GM12875 (cell line): ENCODE data around the gene PRM1.
"Not testable (repeated sequence)": the region's sequence is repeated elsewhere in the genome, so short reads cannot be mapped to it uniquely, and the experiment has no call there.

ENCODE experiments used
- H3K4me3 ChIP-seq: one replicate; pipeline ENCODE4 v1.5.1; 2011; ENCODE audit warnings: low read depth, low read length, control low read depth
- TF ChIP-seq, protein P1 (sequence below): IDR thresholded peaks from 2 replicates; pipeline ENCODE4 v1.5.1; 2011; ENCODE audit warnings: low read depth, mild to moderate bottlenecking, control low read depth, inconsistent platforms, low read length, moderate library complexity, borderline replicate concordance; ENCODE audit not compliant: insufficient read depth

Gene PRM1

DNA sequence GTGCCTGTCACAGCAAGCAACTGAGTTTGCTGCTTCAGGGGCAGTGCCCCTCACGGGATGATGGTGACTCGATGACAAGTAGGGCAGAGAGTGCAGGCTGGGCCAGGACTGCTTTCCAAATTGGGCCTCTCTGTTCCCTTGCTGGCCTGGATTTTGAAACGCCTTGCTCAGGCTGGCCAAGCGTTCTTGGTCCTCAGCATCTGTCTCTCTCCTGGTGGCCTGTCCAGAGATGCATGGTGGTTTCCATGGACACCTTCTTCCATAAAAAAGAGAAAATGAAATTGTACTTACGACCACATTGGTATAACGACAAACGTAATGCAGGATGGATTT is 19.4 kb upstream of the PRM1 start:
- no peak overlapping the region for H3K4me3 ChIP-seq
- TF ChIP-seq, protein P1, sequence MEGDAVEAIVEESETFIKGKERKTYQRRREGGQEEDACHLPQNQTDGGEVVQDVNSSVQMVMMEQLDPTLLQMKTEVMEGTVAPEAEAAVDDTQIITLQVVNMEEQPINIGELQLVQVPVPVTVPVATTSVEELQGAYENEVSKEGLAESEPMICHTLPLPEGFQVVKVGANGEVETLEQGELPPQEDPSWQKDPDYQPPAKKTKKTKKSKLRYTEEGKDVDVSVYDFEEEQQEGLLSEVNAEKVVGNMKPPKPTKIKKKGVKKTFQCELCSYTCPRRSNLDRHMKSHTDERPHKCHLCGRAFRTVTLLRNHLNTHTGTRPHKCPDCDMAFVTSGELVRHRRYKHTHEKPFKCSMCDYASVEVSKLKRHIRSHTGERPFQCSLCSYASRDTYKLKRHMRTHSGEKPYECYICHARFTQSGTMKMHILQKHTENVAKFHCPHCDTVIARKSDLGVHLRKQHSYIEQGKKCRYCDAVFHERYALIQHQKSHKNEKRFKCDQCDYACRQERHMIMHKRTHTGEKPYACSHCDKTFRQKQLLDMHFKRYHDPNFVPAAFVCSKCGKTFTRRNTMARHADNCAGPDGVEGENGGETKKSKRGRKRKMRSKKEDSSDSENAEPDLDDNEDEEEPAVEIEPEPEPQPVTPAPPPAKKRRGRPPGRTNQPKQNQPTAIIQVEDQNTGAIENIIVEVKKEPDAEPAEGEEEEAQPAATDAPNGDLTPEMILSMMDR: no peak

GRCh38 chr16:11299865-11300559 is 18.9 kb upstream of the PRM1 start:
- TF ChIP-seq, protein P1: no peak
- H3K4me3 ChIP-seq: no peak overlapping the region

DNA sequence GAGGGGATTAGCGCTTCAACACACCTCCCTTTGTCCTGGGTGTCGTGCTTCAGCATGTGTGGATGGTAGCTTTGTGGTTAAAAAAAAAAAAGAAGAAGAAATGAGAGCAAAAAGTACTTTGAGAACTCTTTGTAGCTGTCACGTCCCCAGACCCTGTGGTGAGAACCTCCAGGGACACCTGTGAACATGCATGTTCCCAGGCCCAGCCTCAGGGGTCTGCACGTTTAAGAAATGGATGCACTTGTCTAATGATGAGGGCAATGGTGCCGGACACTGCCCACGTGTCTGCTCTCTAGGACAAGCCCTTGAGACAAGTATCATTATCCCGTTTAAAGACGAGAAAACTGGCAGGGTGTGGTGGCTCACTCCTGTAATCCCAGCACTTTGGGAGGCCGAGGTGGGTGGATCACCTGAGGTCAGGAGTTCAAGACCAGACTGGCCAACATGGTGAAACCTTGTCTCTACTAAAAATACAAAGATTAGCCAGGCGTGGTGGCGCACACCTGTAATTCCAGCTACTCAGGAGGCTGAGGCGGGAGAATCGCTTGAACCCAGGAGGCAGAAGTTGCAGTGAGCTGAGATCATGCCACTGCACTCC is 17.9 kb upstream of the PRM1 start:
- H3K4me3 ChIP-seq: not testable (repeated sequence)

- TF ChIP-seq, protein P1: no peak
- H3K4me3 ChIP-seq: no peak overlapping the region
Measured at GRCh38 chr16:11298143-11298900, 17.2 kb upstream of the PRM1 start.

DNA sequence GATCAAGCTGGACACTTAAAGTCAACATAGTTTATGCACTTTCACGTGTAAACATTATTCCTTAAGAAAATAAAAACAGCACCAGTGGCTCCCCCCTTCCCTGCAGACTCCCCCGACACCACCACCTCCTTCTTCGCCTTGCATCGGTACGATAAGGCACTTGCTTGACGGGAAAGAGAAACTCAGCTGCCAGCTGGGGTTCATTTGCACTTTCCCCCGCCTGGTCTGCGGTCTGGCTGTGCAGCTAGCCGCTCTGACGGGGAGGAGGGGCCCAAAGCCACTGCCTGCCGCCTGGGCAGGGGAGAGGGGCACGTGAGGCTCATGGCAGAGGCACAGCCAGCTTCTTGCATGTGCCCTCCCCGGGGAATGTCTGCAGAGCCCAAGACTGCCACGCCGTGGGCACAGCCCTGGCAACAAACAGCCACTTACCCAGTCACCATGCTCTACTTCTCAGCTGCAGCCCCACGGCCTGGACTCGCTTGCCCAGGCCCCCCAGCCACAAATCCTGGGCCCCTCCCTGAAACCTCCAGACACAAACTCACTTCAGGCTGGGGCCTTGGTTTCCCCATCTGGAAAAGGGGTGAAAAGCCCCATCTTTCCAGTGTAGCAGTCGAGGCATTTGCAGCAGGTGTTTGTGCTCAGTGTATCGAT is 16.5 kb upstream of the PRM1 start:
- TF ChIP-seq, protein P1: no peak
- no peak overlapping the region for H3K4me3 ChIP-seq

GRCh38 chr16:11296706-11297491 is 15.8 kb upstream of the PRM1 start:
- H3K4me3 ChIP-seq: no peak overlapping the region
- TF ChIP-seq, protein P1: no peak

DNA sequence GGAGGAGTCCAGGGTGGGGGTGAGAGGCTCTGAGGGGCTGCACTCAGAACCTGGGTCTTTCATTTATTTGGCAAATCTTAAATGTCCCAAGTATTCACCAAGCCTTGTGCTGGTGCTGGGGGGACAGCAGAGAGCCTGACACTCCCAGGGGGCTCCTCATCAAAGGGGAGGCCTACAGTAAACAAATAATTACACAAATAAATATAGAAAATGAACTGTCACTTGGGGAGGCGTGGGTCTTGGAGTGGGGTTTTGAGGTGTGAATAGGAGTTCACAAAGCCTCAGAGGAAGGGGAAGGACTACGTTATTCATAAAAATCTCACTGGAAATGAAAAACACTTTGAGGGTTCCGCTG is 15.2 kb upstream of the PRM1 start:
- no peak overlapping the region for H3K4me3 ChIP-seq
- TF ChIP-seq, protein P1: no peak
